Measurements from ENCODE around the gene GRIPAP1.
"Not testable (repeated sequence)": the region's sequence is repeated elsewhere in the genome, so short reads cannot be mapped to it uniquely, and the experiment has no call there.

The GRIPAP1 gene

GRCh38 chrX:48996969-48997368, 5.1 kb downstream of the GRIPAP1 start:
- DNase-seq (ENCODE audit: low read depth in 2 of 2) = no peak

GRCh38 chrX:48992341-48992740, 9.7 kb downstream of the GRIPAP1 start:
- no peak for DNase-seq (ENCODE audit: low read depth in 2 of 2)

- no peak for DNase-seq (ENCODE audit: low read depth in 2 of 2)
Observed at GRCh38 chrX:48989483-48989882, 12.6 kb downstream of the GRIPAP1 start.

- no peak for DNase-seq (ENCODE audit: low read depth in 2 of 2)
Observed at GRCh38 chrX:48983896-48984295, 18.2 kb downstream of the GRIPAP1 start.

- DNase-seq (ENCODE audit: low read depth in 2 of 2) = no peak
Observed at GRCh38 chrX:48983081-48983480, 19.0 kb downstream of the GRIPAP1 start.

GRCh38 chrX:48981178-48981577, 20.9 kb downstream of the GRIPAP1 start:
- no peak for DNase-seq (ENCODE audit: low read depth in 2 of 2)

GRCh38 chrX:48980341-48980740, 21.7 kb downstream of the GRIPAP1 start:
- not testable (repeated sequence) for DNase-seq (ENCODE audit: low read depth in 2 of 2)

- DNase-seq (ENCODE audit: low read depth in 2 of 2) = no peak
Observed at GRCh38 chrX:48978226-48978625, 23.8 kb downstream of the GRIPAP1 start.

GRCh38 chrX:48976086-48976485, 26.0 kb downstream of the GRIPAP1 start:
- DNase-seq (ENCODE audit: low read depth in 2 of 2) = no peak

- no peak for DNase-seq (ENCODE audit: low read depth in 2 of 2)
Observed at GRCh38 chrX:48975541-48975940, 26.5 kb downstream of the GRIPAP1 start.

GRCh38 chrX:48975041-48975440, 27.0 kb downstream of the GRIPAP1 start:
- no peak for DNase-seq (ENCODE audit: low read depth in 2 of 2)

GRCh38 chrX:48974574-48974973, 27.5 kb downstream of the GRIPAP1 start:
- DNase-seq (ENCODE audit: low read depth in 2 of 2) = no peak

GRCh38 chrX:48974033-48974432, 28.0 kb downstream of the GRIPAP1 start:
- DNase-seq (ENCODE audit: low read depth in 2 of 2) = no peak

GRCh38 chrX:48972220-48973164, 29.6 kb downstream of the GRIPAP1 start:
- no peak for DNase-seq (ENCODE audit: low read depth in 2 of 2)

- no peak for DNase-seq (ENCODE audit: low read depth in 2 of 2)
Observed at GRCh38 chrX:48971249-48972219, 30.5 kb downstream of the GRIPAP1 start, which contains the start of gene KCND1. Gene KCND1 (minus strand): TSS chrX:48971844. CDS start chrX:48970271, 1,573 bp downstream.

GRCh38 chrX:48969471-48969870, 32.6 kb downstream of the GRIPAP1 start:
- no peak for DNase-seq (ENCODE audit: low read depth in 2 of 2)

GRCh38 chrX:48968377-48968776, 33.7 kb downstream of the GRIPAP1 start:
- DNase-seq (ENCODE audit: low read depth in 2 of 2) = no peak

- no peak for DNase-seq (ENCODE audit: low read depth in 2 of 2)
Observed at GRCh38 chrX:48966796-48967579, 35.1 kb downstream of the GRIPAP1 start.

GRCh38 chrX:48965959-48966358, 36.1 kb downstream of the GRIPAP1 start:
- DNase-seq (ENCODE audit: low read depth in 2 of 2) = no peak

GRCh38 chrX:48961585-48962091, 40.4 kb downstream of the GRIPAP1 start:
- DNase-seq (ENCODE audit: low read depth in 2 of 2) = no peak

GRCh38 chrX:48960291-48960690, 41.8 kb downstream of the GRIPAP1 start:
- no peak for DNase-seq (ENCODE audit: low read depth in 2 of 2)

Measured in activated CD8-positive, alpha-beta memory T cell treated with anti-CD3 and anti-CD28 coated beads for 4 hours (primary cell).